GM19324 (cell line): ENCODE data around the gene HOXB1.
"Not testable (repeated sequence)": the region's sequence is repeated elsewhere in the genome, so short reads cannot be mapped to it uniquely, and the experiment has no call there.

Experiments
- ATAC-seq: cut with Tn5 transposase; IDR thresholded peaks from one replicate; pipeline ENCODE4 v1.9.1; 2021; ENCODE audit warnings: mild to moderate bottlenecking, moderate library complexity; ENCODE audit not compliant: unreplicated experiment, low FRiP score

HOXB1 gene

GRCh38 chr17:48500435-48501426, 30.1 kb downstream of the HOXB1 start:
- no peak for ATAC-seq

DNA sequence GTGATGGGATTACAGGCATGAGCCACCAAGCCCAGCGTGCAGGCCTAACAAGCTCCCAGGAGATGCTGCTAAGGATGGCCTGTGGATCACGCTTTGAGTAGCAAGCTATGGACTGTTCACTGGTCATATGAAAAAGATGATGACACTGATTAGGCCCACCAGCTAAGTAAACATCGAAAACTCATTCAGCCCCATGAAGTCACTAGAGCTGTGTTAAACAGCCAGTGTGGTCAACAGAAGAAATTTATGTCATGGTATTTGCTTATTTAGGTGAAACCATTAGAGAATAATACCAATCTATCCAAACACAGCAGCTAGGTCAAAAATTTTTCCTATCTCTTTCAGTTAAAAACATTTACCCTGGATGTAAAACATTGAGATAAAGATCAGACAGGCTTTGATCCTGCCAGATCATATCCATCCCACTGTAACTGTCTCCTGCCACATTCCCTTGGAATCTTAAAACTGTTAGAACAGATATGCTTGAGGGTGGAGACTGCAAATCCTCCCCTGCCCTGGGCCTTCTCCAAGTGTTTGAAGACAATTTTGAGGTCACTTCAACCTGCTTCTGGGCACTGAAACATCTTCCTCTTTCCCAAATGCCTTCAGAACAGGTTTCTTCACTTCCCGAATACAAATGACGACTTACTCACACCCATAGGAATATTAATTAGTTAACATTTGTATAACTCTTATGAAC, 30.9 kb downstream of the HOXB1 start:
- ATAC-seq, result no peak

GRCh38 chr17:48499248-48499647, 31.6 kb downstream of the HOXB1 start:
- ATAC-seq, result no peak

DNA sequence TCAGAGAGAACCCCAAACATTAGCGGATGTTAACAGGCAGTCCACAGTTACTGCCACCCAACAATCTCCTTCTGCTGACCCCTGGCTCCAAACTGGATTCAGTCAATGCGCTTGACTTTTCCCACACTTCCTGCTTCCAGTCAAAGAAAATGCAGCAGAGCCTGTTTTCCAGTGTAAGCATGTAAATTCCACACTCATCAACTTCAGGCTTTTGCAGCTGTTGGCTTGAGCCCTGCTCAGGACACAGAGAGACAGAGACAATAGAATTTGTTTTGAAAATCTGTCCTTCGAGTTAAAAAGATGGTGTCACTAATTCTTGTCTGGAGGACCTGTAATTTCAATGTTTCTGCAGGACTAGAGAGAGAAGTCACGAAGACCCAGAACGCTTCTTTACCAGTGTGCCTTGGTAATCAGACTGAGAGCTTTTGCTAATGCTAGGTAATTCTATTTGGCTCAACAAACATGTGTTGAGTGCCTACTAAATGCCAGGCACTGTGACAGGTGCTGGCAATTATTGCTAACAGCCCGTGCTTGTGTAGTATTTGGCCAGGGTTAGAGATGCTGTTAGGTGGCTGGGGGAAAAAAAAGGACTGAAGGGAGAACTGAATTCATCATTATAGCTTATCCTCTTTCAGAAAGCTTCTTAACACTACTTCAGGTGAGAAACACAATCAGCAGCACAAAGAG, 32.5 kb downstream of the HOXB1 start:
- ATAC-seq, result no peak

GRCh38 chr17:48497103-48497502, 33.7 kb downstream of the HOXB1 start:
- ATAC-seq, result no peak

DNA sequence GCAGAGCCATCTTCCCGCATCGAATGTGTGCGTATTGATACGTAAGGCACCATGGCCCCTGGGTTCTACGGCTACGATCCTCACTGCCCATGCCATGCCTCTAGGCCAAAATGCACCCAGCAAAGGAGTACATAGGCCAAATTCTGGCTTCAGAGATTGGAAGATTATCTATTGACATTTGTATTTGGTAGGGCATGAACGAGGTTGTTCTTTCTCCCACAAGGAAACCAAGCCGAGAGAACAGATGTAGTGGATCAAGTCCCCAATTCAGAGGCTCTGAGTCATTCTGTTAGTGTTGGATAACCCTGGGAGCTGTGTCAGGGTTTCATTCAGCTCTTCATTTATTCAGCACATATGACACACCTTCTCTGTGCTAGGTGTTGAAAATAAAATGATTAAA, 36.5 kb downstream of the HOXB1 start:
- ATAC-seq, result no peak

GRCh38 chr17:48492401-48493298, 38.2 kb downstream of the HOXB1 start:
- ATAC-seq, result peak; percentile 53

DNA sequence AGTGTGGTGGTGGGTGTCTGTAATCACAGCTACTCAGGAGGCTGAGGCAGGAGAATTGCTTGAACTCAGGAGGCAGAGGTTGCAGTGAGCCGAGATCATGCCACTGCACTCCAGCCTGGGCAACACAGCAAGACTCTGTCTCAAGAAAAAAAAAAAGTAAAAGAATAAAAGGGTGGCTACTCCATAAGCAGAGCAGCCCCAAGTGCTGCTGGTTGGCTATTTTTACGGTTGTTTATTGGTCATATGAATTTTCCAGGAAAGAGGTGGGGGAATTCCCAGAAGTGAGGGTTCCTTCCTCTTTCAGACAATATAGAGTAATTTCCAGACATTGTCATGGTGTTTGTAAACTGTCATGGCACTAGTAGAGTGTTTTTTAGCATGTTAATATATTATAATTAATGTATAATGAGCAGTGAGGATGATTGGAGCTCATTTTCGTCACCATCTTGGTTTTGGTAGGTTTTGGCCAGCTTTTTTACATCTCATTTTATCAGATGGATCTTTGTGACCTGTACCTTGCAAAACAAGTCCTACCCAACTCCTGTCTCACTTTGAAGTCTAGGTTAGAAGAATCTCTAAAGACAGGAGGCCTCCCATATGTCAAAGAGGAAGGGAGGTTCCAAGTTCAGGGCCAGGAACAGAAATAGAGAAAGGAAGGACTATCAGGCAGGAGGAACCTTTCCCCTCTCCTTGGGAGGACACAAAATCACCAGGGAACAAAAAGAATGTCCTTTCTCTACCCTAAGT, 39.1 kb downstream of the HOXB1 start:
- no peak for ATAC-seq

DNA sequence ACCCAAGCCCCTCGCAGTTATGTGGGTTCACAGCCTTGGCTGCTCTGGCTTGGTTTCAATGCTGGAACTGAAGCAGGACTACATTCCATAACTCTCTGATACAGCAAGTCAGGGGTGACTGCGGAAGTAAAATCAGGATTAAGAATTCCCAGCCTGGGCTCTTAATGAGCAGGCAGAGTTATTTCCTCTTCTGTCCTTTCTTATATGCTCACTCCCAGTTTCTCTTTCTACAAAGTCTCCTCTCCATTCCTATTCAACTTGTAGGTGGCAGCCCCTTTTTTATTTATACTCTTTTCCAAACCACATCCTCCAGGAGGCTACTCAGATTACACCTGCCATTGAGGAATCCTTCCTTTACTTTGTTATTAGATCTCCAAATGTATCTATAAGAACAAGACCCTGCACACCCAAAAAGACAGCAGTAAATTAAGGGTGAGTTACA, 40.3 kb downstream of the HOXB1 start:
- ATAC-seq, result no peak

GRCh38 chr17:48489781-48490180, 41.0 kb downstream of the HOXB1 start:
- no peak for ATAC-seq

- no peak for ATAC-seq
These were observed 42.2 kb downstream of the HOXB1 start for GRCh38 chr17:48488548-48489106.

GRCh38 chr17:48487221-48487620, 43.6 kb downstream of the HOXB1 start:
- no peak for ATAC-seq

DNA sequence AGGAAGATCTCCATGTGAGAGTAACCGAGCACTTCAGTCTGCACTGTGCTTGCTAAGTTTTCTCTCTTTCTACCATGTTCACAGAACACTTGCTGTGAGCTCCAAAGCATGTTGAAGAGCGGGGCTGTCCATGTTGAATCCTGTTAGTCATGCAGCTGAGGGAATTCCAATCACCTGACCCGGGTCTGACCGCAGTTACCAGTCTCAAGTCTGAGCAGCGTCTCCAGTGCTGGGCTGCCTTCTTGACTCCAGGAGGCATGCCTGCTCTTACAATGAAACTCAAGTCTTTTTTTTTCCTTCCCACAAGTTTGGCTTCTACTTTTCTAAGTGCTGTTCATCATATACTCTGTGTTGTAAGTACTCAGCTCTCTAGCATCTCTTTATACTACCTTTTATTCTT, 44.3 kb downstream of the HOXB1 start:
- no peak for ATAC-seq

GRCh38 chr17:48484850-48485249, 46.0 kb downstream of the HOXB1 start:
- ATAC-seq, result no peak

DNA sequence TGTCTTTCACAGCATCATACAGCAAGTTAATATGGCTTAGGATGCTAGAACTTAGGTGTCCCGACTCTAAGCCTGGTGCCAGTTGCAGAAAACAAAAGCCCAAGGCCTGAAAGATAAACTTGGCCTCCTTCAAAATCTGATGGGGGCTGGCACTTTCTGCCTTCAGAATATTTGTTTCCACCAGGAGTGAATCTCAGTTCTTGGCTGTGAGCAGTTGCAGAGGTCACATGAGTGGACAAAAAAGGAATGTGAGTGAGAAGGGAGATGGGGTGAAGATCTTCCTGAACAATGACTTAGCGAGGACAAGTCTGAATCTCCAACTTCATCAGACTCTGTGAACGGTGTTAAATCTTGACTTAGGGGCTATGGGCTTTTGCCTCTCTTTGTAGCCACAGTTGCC, 46.6 kb downstream of the HOXB1 start:
- ATAC-seq, result no peak

DNA sequence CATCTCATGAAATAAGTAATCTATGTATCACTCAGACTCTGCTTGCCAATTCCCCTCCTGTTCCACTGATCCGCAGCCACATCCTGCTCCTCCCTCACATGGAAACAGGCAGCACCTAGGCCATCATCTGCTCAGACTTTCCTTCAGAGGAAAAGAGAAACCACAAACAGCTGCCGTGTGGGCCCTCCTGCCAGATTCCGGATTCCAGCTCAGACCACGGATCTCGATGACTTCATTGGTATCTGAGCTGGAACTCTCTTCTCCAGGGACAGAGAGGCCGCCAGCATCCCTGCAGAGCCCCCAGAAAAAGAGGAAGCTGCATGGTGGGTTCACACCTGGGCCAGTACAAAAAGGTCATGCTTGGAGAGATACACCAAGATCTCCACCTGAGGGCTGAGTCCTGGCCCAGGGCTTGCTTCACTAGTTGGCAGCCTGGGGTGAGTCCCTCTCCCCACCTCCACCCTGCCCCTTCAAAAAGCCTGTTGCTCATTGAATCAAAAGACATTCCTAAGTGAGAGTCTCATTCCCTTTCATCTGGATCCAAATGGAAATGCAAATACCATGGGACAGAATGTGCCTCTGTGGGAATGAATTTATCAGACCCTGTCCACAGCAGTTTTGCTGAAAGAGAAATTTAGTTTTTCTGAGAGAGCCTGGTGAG, 47.2 kb downstream of the HOXB1 start:
- no peak for ATAC-seq

DNA sequence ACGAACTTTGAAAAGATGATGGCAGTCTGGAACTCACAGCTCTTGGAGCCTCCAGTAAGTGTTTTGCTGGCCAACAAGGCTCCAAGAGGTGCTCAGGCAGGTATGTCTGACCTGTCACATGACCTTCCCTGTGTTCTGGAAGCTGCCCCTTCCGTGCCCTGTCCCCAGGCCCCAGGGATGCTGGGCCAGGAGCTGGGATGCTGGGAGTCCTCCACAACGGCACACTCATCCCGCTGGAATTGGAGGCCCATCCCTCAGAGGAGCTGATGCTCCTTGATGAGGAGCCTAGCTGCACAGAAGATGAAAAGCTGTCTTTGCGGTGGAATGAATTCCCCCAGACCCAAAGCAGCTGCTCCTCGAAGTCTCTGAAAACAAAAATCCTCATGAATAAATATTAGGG, 47.8 kb downstream of the HOXB1 start:
- no peak for ATAC-seq

DNA sequence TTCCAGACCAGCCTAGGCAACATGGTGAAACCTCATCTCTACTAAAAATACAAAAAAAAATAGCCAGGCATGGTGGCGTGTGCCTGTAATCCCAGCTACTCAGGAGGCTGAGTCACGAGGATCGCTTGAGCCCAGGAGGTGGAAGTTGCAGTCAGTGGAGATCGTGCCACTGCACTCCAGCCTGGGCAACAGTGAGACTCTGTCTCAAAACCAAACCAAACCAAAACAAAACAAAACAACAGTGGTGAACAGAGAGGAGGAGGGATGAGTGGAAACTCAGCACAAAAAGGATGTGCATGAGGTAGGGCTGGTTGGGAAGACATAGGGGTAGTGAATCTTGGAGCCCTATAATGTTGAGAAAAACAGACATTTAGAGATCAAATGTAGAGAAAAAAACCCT, 48.5 kb downstream of the HOXB1 start:
- not testable (repeated sequence) for ATAC-seq

DNA sequence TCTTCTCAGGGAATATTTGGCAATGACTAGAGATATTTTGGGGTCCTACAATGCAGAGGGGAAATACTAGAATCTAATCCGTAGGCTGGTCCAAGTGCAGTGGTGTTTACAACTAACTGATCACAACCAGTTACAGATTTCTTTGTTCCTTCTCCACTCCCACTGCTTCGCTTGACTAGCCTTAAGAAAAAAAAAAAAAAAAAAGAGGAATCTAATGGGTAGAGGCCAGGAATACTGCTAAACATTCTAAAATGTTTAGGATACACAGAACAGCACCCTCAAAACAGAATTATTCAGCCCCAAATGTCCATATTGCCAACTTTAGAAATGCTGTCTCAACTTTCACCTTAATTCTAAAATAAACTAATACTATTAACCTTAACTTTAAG, 51.8 kb downstream of the HOXB1 start:
- no peak for ATAC-seq
